Endothelial cell of umbilical vein (primary cell): ENCODE results near the gene MYBPC1. TPM values are rescaled to one million over a fixed set of nuclear protein-coding genes. Genes with fewer than 3 reads are reported as not detected.

Source experiments
- BruUV-seq: library from RNA; stranded (reverse); fragments of 400-500 nt; replicated peaks from 2 replicates; lab custom pipeline; 2021; lab: Mats Ljungman, UMichigan
- CTCF ChIA-PET: fragments of 300-600, 350-600 bp; sonication (Branson Sonifier 250); formaldehyde crosslinking; loops from one replicate; lab custom pipeline; 2021; ENCODE audit warnings: antibody characterized with exemption, inconsistent platforms; lab: Charles Lee
- POLR2A ChIA-PET: fragments of 300-600, 350-600 bp; sonication (Branson Sonifier 250); formaldehyde crosslinking; loops from one replicate; lab custom pipeline; 2021; ENCODE audit warnings: antibody characterized with exemption, inconsistent platforms; lab: Charles Lee
- DNase-seq: peaks from one replicate; pipeline ENCODE4 v3.0.0-alpha.2; 2011; ENCODE audit warnings: low read depth, low spot score
- FAIRE-seq: peaks from 2 replicates; lab custom pipeline; 2011; peaks lifted over from hg19 to GRCh38; lab: Jason Lieb, UNC
- H2AFZ ChIP-seq: 2 replicates; pipeline ENCODE4 v1.6.0; 2012; ENCODE audit warnings: low read depth, low read length, control low read depth, inconsistent platforms
- H3K27ac ChIP-seq: 2 replicates; pipeline ENCODE4 v1.5.1; 2011; ENCODE audit warnings: low read depth, mild to moderate bottlenecking, control low read depth, low read length, moderate library complexity; ENCODE audit not compliant: insufficient read depth
- H3K27me3 ChIP-seq, 2 experiments: 2 replicates each; pipeline versions ENCODE4 v1.6.0 to v1.6.1; 2011; ENCODE audit warnings: low read length in 2 of 2, mixed read lengths in 1 of 2; ENCODE audit not compliant: control insufficient read depth in 2 of 2, insufficient read depth in 2 of 2
- H3K36me3 ChIP-seq, 2 experiments: 2 replicates in 1 of 2; 3 replicates in 1 of 2; pipeline ENCODE4 v1.5.1; 2011; ENCODE audit warnings: low read length in 2 of 2, mild to moderate bottlenecking in 1 of 2, moderate library complexity in 1 of 2; ENCODE audit not compliant: control insufficient read depth in 2 of 2, insufficient read depth in 2 of 2; ENCODE audit errors: extremely low read depth in 1 of 2
- H3K4me1 ChIP-seq: 3 replicates; pipeline ENCODE4 v1.5.1; 2011; ENCODE audit warnings: mild to moderate bottlenecking, low read length; ENCODE audit not compliant: control insufficient read depth, insufficient read depth; ENCODE audit errors: extremely low read depth
- H3K4me2 ChIP-seq: 2 replicates; pipeline ENCODE4 v1.6.1; 2011; ENCODE audit warnings: low read length, control low read depth, mixed read lengths; ENCODE audit not compliant: insufficient read depth
- H3K4me3 ChIP-seq, 3 experiments: fragments of 200-600 bp in 1 of 3; sonication (generic), shearing (Covaris generic) in 1 of 3; replicated peaks in 1 of 3; 2 replicates each; pipeline ENCODE4 v1.5.1; 2011 to 2016; ENCODE audit warnings: control low read depth in 3 of 3, low read length in 3 of 3, mild to moderate bottlenecking in 2 of 3, inconsistent platforms in 1 of 3, low read depth in 1 of 3, moderate library complexity in 1 of 3; ENCODE audit not compliant: insufficient read depth in 1 of 3
- H3K79me2 ChIP-seq: 2 replicates; pipeline ENCODE4 v1.6.0; 2012; ENCODE audit warnings: low read length, inconsistent platforms; ENCODE audit not compliant: control insufficient read depth, insufficient read depth
- H3K9ac ChIP-seq: replicated peaks from 2 replicates; pipeline ENCODE3; 2011; ENCODE audit warnings: low read length, control low read depth; ENCODE audit not compliant: insufficient read depth; ENCODE audit errors: extremely low read depth
- H3K9me1 ChIP-seq: replicated peaks from 3 replicates; pipeline ENCODE4 v1.6.0; 2011; ENCODE audit warnings: mild to moderate bottlenecking, low read length; ENCODE audit not compliant: control insufficient read depth, insufficient read depth; ENCODE audit errors: extremely low read depth
- H3K9me3 ChIP-seq: replicated peaks from 2 replicates; pipeline ENCODE4 v1.5.1; 2012; ENCODE audit warnings: low read length, inconsistent platforms; ENCODE audit not compliant: control insufficient read depth, insufficient read depth
- H4K20me1 ChIP-seq: replicated peaks from 2 replicates; pipeline ENCODE3; 2011; ENCODE audit warnings: mild to moderate bottlenecking, low read length; ENCODE audit not compliant: control insufficient read depth, insufficient read depth; ENCODE audit errors: extremely low read depth
- CTCF ChIP-seq, 2 donors: IDR thresholded peaks; 1 replicate in 1 of 2; 2 replicates in 1 of 2; pipeline ENCODE4 v1.5.1; 2011; ENCODE audit warnings: low read length in 2 of 2, mild to moderate bottlenecking in 2 of 2, moderate library complexity in 2 of 2, control low read depth in 1 of 2, inconsistent platforms in 1 of 2, low read depth in 1 of 2; ENCODE audit not compliant: insufficient read depth in 1 of 2; ENCODE audit errors: extremely low read depth in 1 of 2
- EZH2 ChIP-seq: IDR thresholded peaks from 2 replicates; pipeline ENCODE4 v1.6.1; 2012; ENCODE audit warnings: borderline replicate concordance, low read depth, mild to moderate bottlenecking, moderate library complexity, low read length, inconsistent platforms; ENCODE audit not compliant: severe bottlenecking
- FOS ChIP-seq: IDR thresholded peaks from 2 replicates; pipeline ENCODE4 v1.6.1; 2011; ENCODE audit warnings: mild to moderate bottlenecking, low read length, moderate library complexity, borderline replicate concordance; ENCODE audit not compliant: insufficient read depth
- GATA2 ChIP-seq: IDR thresholded peaks from 2 replicates; pipeline ENCODE4 v1.7.0; 2011; ENCODE audit warnings: low read depth, mild to moderate bottlenecking, moderate library complexity, mixed read lengths, low read length; ENCODE audit not compliant: insufficient read length, insufficient read depth
- JUN ChIP-seq: IDR thresholded peaks from 2 replicates; pipeline ENCODE4 v1.6.1; 2011; ENCODE audit warnings: borderline replicate concordance, low read depth; ENCODE audit not compliant: insufficient read length, insufficient read depth
- MAX ChIP-seq: IDR thresholded peaks from 2 replicates; pipeline ENCODE4 v1.6.1; 2011; ENCODE audit not compliant: insufficient read depth, insufficient read length
- MYC ChIP-seq: IDR thresholded peaks from one replicate; pipeline ENCODE4 v1.6.1; 2011; ENCODE audit warnings: mild to moderate bottlenecking, low read depth, low read length
- POLR2AphosphoS5 ChIP-seq: IDR thresholded peaks from 2 replicates; pipeline ENCODE4 v1.6.1; 2012; ENCODE audit warnings: low read depth, mild to moderate bottlenecking, control low read depth, low read length, moderate library complexity; ENCODE audit not compliant: insufficient read depth
- dilution Hi-C: fragments of 300-500 bp; cut with MboI; formaldehyde crosslinking; loops from one replicate; pipeline ENCODE4 v1.15.0; 2019; ENCODE audit warnings: low sequenced_read_pairs; ENCODE audit not compliant: extremely low pct_ligation_motif_present
- intact Hi-C: fragments of 100-400 bp; cut with micrococcal nuclease; formaldehyde crosslinking; loops from one replicate; pipeline ENCODE4 v1.10.0; 2022
- polyA plus RNA-seq, 4 experiments: library from polyadenylated mRNA; depleted of rRNA in 3 of 4; stranded (reverse) in 3 of 4; unstranded in 1 of 4; fragments of >200 nt; gene quantifications; 2 replicates each; pipeline versions ENCODE4 v1.2.1 to v1.2.3, GENCODE V29; 2011 to 2012; ENCODE audit warnings: missing spikeins in 1 of 4
- total RNA-seq: library from RNA; stranded (reverse); gene quantifications from 2 replicates; pipeline ENCODE4 v1.2.3, GENCODE V29; 2021

MYBPC1 gene
- total and polyA plus RNA-seq, 2 donors (not counting 3 experiments of a cell fraction or from before 2014, with no cell fraction given) = not detected

- FAIRE-seq = no peak
- no peaks in the 10 kb centered on the region for H3K36me3 ChIP-seq
- dilution Hi-C loops = no loop called here
- no peak for DNase-seq
- H3K4me2 ChIP-seq = no peak overlapping the region
- BruUV-seq = no TSS peak
- ChIA-PET CTCF (no interaction called here), POLR2A (no interaction called here)
- H3K9me1 ChIP-seq = no peaks in the 10 kb centered on the region
- no peak for TF ChIP-seq MAX
- no peak for TF ChIP-seq CTCF (IDR thresholded peaks at IDR 0.05; ENCODE audit: extremely low read depth in 1 of 2, insufficient read depth in 1 of 2, low read depth in 1 of 2, low read length in 2 of 2)
- TF ChIP-seq FOS = no peak
- TF ChIP-seq EZH2 = no peak
- no peak for TF ChIP-seq MYC
- no peak for TF ChIP-seq GATA2
- TF ChIP-seq JUN = no peak
- TF ChIP-seq POLR2AphosphoS5 = no peak
- no peak overlapping the region for H3K27ac ChIP-seq
- H4K20me1 ChIP-seq = no peaks in the 10 kb centered on the region
- H3K9ac ChIP-seq = no peak overlapping the region
- no peaks in the 10 kb centered on the region for H3K79me2 ChIP-seq
- no peak overlapping the region for H2AFZ ChIP-seq
- no peaks in the 10 kb centered on the region for H3K9me3 ChIP-seq
- no peak overlapping the region for H3K4me3 ChIP-seq
- peaks cover 0 to 2% of the 10 kb centered on the region in 2 experiments for H3K27me3 ChIP-seq
- intact Hi-C loops = no loop called here
- H3K4me1 ChIP-seq = no peaks in the 10 kb centered on the region
Measured at GRCh38 chr12:101678081-101678480, 83.3 kb downstream of the MYBPC1 start.
